NCI-H1092 treated with DMSO at 0.1 percent for 48 hours (cell line): ENCODE measurements around the gene OR14I1.
"Not testable (repeated sequence)": the region's sequence is repeated elsewhere in the genome, so short reads cannot be mapped to it uniquely, and the experiment has no call there.

ENCODE experiments used
- DNase-seq: peaks from one replicate; lab custom pipeline; 2025; lab: John Stamatoyannopoulos, UW

OR14I1 gene

GRCh38 chr1:248688527-248689298 is 13.9 kb downstream of the OR14I1 start:
- DNase-seq = no peak

GRCh38 chr1:248686815-248687214 is 15.8 kb downstream of the OR14I1 start:
- no peak for DNase-seq

GRCh38 chr1:248681651-248682050 is 20.9 kb downstream of the OR14I1 start:
- DNase-seq = no peak

GRCh38 chr1:248670003-248670402 is 32.6 kb downstream of the OR14I1 start:
- DNase-seq = no peak

- not testable (repeated sequence) for DNase-seq
Observed at GRCh38 chr1:248663453-248664328, 38.9 kb downstream of the OR14I1 start.

- not testable (repeated sequence) for DNase-seq
Observed at GRCh38 chr1:248656797-248657196, 45.8 kb downstream of the OR14I1 start.

GRCh38 chr1:248655354-248655753 is 47.2 kb downstream of the OR14I1 start, which contains the start of gene OR2T27:
OR2T27 (minus strand) TSS chr1:248655528; CDS start chr1:248650884, 4,644 bp downstream.
- DNase-seq = not testable (repeated sequence)
